ENCODE measurements around the gene DNAJC15. TPM values are rescaled to one million over a fixed set of nuclear protein-coding genes. Genes with fewer than 3 reads are reported as not detected.
"Not testable (repeated sequence)": the region's sequence is repeated elsewhere in the genome, so short reads cannot be mapped to it uniquely, and the experiment has no call there.

Gene DNAJC15
- total RNA-seq, 1 donor from 2014 or later: 5.3 TPM

GRCh38 chr13:43003010-43003409, 20.4 kb upstream of the DNAJC15 start:
- DNase-seq (ENCODE audit: extremely low read depth, low read depth, low spot score): no peak

- no peak for DNase-seq (ENCODE audit: extremely low read depth, low read depth, low spot score)
Measured at GRCh38 chr13:43003729-43004128, 19.7 kb upstream of the DNAJC15 start.

GRCh38 chr13:43005460-43006236, 17.7 kb upstream of the DNAJC15 start:
- DNase-seq (ENCODE audit: extremely low read depth, low read depth, low spot score): no peak

DNA sequence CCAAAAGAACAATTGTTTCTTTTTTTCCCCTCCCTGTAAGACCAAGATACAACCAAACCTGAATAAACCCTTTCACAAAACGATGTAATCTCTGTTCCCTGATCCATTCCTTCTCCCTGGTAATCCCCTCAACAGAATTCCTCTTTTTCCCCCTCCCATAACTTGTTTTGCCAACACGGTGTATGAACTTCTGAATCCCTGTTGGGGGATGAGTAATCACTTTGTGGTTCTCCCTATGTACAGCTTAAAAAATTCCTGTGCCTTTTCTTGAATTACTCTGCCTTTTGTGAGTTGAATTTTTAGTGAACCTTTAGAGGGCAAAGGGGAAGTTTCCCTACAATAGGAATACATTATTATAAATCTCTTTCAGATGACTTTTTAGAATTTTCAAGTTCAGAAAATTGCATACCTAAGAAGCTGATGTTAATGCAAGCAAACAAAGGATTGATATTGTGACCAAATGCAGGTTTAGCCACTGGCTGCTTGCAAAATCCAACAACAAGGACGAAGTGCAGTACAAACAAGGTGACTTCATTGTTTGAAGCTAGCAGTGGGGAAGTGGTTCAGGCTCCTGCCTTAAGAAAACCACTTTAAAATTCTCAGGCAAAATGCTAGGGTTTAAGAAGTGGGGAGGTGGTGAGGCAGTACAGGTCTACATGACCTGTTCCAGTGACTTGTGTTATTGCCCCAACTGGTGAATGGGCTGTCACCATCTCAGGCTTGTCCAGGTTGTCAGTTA, 16.3 kb upstream of the DNAJC15 start:
- DNase-seq (ENCODE audit: extremely low read depth, low read depth, low spot score): no peak

GRCh38 chr13:43008596-43008995, 14.8 kb upstream of the DNAJC15 start:
- no peak for DNase-seq (ENCODE audit: extremely low read depth, low read depth, low spot score)

- no peak for DNase-seq (ENCODE audit: extremely low read depth, low read depth, low spot score)
Measured at GRCh38 chr13:43009506-43009905, 13.9 kb upstream of the DNAJC15 start.

- DNase-seq (ENCODE audit: extremely low read depth, low read depth, low spot score): no peak
Measured at GRCh38 chr13:43014162-43014561, 9.2 kb upstream of the DNAJC15 start.

DNA sequence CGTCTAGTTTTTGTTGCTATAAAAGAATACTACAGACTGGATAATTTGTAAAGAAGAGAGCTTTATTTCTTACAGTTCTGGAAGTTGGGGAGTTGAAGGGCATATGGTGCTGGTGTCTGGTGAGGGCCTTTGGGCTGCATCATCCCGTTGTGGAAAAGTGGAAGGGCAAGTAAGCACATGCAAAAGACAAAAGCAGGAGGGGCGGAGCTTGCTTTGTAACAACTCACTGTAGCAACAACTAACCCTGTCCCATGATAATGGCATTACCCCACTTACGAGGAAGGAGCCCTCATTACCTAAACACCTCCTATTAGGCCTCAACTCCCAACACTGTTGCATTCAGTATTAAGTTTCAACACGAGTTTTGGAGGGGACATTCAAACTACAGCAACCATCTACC, 7.2 kb upstream of the DNAJC15 start:
- no peak for DNase-seq (ENCODE audit: extremely low read depth, low read depth, low spot score)

DNA sequence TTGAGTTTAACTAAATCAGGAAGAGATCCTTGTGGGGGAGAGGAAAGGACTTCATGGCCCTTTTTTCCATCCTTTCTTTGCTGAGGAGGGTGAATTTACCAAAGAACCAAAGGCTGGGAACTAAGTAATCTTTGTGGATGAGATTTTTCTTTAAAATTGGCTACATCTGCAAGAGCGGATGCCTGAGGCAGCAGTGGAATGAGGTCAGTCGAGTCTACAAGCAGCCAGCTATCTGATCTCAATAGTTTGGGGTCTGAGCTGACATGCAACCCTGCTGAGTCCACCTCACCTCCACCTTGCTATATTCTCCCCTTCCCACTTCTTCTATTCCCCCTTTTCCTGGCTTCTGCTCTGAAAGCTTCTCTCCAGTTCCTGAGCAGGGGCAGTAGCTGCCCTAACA, 3.6 kb upstream of the DNAJC15 start:
- no peak for DNase-seq (ENCODE audit: extremely low read depth, low read depth, low spot score)

DNA sequence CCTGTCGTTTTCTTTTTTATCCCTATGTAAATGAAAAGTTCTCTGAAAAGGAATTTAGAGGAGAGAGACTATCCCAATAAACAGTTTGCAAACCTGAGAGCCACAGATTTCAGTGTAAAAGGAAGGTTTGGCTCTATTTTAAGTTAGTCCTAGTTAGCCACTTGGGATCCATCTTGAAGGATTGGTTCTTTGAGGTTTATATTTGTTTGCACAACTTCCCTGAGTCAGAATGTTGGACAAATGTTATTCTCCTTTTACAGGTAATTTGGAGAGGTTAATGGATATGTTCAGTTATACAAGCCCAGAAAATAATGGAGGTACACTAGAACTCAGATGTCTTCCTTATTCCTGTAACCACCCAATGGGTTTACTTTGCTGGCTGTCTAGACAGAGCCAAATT, 2.6 kb upstream of the DNAJC15 start:
- no peak for DNase-seq (ENCODE audit: extremely low read depth, low read depth, low spot score)

DNA sequence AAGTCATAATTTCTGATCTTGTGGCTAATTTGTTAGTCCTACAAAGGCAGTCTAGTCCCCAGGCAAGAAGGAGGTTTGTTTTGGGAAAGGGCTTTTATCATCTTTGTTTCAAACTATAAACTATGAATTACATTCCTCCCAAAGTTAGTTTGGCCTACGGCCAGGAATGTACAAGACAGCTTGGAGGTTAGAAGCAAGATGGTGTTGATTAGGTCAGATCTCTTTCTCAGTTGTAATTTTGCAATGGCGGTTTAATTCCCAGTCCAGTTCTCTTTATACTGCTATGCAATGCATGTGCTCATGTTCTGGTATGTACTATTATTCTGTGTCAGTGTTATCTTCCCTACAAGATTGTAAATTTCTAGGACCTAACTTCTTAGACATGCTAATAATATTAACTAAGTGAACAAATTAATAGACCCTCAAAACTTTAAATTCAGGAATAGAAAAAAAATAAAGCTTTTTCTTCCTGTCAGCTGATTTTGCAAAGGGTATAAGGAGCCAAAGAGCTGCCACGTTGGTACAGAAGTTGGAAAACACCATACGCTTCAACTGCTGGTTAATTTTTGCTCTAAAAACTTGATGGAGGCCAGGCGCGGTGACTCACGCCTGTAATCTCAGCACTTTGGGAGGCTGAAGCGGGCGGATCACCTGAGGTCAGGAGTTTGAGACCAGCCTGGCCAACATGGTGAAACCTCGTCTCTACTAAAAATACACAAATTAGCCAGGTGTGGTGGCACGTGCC, 1.3 kb upstream of the DNAJC15 start:
- no peak for DNase-seq (ENCODE audit: extremely low read depth, low read depth, low spot score)

GRCh38 chr13:43022934-43023288, 475 bp upstream of the DNAJC15 start:
- no peak for DNase-seq (ENCODE audit: extremely low read depth, low read depth, low spot score)

- DNase-seq (ENCODE audit: extremely low read depth, low read depth, low spot score): no peak
Measured at GRCh38 chr13:43026262-43026661, 2.9 kb downstream of the DNAJC15 start.

- no peak for DNase-seq (ENCODE audit: extremely low read depth, low read depth, low spot score)
Measured at GRCh38 chr13:43030548-43030947, 7.2 kb downstream of the DNAJC15 start.

DNA sequence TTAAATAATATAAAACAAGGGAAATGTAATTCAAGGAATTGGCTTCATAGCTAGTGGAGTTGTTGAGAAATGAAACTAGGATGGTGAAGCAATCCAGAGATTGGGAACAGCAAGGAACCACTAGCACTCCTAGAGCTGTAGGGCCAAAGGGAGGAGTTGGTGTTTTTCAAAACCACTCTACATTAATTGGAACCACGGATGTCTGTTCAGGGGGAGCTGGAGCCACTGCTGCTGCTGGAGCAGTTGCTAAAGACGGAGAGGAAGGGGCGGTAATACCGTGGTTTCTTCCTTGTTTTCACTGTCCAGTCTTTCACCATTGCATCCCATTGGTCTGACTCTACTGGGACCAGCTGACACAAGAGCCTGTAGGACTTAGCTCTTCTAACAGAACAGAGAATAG, 8.5 kb downstream of the DNAJC15 start:
- DNase-seq (ENCODE audit: extremely low read depth, low read depth, low spot score): no peak

DNA sequence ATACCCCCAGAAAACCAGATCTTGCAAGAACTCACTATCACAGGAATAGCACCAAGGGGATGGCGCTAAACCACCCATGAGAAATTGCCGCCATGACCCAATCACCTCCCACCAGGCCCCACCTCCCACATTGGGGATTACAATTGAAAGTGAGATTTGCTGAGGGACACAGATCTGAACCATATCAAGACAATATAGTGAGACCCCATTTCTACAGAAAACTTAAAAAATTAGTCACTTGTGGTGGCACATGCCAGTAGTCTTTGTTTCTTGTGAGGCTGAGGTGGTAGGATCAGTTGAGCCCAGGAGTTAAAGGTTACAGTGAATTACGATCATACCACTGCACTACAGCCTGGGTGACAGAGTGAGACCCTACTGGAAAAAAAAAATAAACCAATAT, 9.7 kb downstream of the DNAJC15 start:
- no peak for DNase-seq (ENCODE audit: extremely low read depth, low read depth, low spot score)

GRCh38 chr13:43036351-43037250, 13.2 kb downstream of the DNAJC15 start:
- DNase-seq (ENCODE audit: extremely low read depth, low read depth, low spot score): no peak

- DNase-seq (ENCODE audit: extremely low read depth, low read depth, low spot score): no peak
Measured at GRCh38 chr13:43039966-43040365, 16.6 kb downstream of the DNAJC15 start.

DNA sequence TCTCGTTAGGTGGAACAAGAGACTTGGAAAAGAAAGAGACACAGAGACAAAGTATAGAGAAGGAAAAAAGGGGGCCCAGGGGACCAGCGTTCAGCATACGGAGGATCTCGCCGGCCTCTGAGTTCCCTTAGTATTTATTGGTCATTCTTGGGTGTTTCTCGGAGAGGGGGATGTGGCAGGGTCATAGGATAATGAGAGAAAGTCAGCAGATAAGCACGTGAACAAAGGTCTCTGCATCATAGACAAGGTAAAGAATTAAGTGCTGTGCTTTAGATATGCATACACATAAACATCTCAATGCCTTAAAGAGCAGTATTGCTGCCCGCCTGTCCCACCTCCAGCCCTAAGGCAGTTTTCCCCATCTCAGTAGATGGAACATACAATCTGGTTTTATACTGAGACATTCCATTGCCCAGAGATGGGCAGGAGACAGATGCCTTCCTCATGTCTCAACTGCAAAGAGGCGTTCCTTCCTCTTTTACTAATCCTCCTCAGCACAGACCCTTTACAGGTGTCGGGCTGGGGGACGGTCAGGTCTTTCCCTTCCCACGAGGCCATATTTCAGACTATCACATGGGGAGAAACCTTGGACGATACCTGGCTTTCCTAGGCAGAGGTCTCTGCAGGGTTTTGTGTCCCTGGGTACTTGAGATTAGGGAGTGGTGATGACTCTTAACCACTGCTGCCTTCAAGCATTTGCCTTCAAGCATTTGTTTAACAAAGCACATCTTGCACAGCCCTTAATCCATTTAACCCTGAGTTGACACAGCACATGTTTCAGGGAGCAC, 17.4 kb downstream of the DNAJC15 start:
- not testable (repeated sequence) for DNase-seq (ENCODE audit: extremely low read depth, low read depth, low spot score)

DNA sequence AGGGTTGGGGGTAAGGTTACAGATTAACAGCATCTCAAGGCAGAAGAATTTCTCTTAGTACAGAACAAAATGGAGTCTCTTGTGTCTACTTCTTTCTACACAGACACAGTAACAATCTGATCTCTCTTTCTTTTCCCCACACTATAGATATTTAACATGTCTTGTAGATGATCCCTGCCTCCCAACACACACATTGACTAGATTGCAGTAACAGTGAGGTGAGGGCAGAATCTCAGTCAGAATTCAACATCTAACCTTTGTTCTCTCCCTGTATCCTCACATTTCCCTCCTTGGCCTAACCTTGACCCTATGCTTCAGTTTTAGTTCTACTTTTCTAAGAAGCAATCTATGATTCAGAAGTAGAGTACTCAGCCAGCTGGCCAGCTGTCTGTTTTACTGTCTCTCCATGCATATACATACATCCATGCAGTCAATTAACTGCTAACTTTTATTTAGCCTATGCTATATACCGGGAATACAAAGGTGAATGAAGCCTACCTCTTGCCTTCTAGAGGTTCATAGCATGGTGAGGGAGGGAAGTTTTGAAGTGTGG, 18.1 kb downstream of the DNAJC15 start:
- DNase-seq (ENCODE audit: extremely low read depth, low read depth, low spot score): no peak

Data from glomerular endothelial cell (primary cell).